WTC11 (cell line): ENCODE data around the gene S1PR3. TPM values are rescaled to one million over a fixed set of nuclear protein-coding genes. Genes with fewer than 3 reads are reported as not detected.

Source experiments
- ATAC-seq: fragments of 200-7000 bp; cut with Tn5 transposase; 2 replicates; pipeline ENCODE4 v1.10.0; 2021; ENCODE audit warnings: mild to moderate bottlenecking, moderate library complexity
- CTCF ChIA-PET: fragments of 300-600 bp; sonication (Branson Sonifier 250); formaldehyde crosslinking; loops from one replicate; lab custom pipeline; 2021; ENCODE audit warnings: antibody characterized with exemption; lab: Charles Lee
- POLR2A ChIA-PET: fragments of 350-600 bp; sonication (Branson Sonifier 250); formaldehyde crosslinking; loops from one replicate; lab custom pipeline; 2021; ENCODE audit warnings: antibody characterized with exemption; lab: Charles Lee
- DNase-seq: peaks from one replicate; pipeline ENCODE4 v3.0.0; 2021; ENCODE audit warnings: low spot score
- H3K27ac Mint-ChIP-seq: 2 replicates; pipeline ENCODE4 v1.8.0; 2021; ENCODE audit warnings: mixed read lengths
- H3K27me3 Mint-ChIP-seq: 2 replicates; pipeline ENCODE4 v1.8.0; 2021; ENCODE audit warnings: low read depth, mild to moderate bottlenecking, moderate library complexity, mixed read lengths
- H3K36me3 Mint-ChIP-seq: 2 replicates; pipeline ENCODE4 v1.8.0; 2021; ENCODE audit warnings: mixed read lengths
- H3K4me1 Mint-ChIP-seq: 2 replicates; pipeline ENCODE4 v1.8.0; 2022; ENCODE audit warnings: mixed read lengths
- H3K4me3 Mint-ChIP-seq: 2 replicates; pipeline ENCODE4 v1.8.0; 2021; ENCODE audit warnings: mild to moderate bottlenecking, moderate library complexity, mixed read lengths
- H3K9me3 Mint-ChIP-seq: 2 replicates; pipeline ENCODE4 v1.8.0; 2021; ENCODE audit warnings: mixed read lengths
- ARID4B ChIP-seq: sonication (generic); formaldehyde crosslinking; IDR thresholded peaks from 2 replicates; pipeline ENCODE4 v1.8.0; 2023; ENCODE audit warnings: missing genetic modification reagents, mild to moderate bottlenecking, borderline replicate concordance
- ATF3 ChIP-seq: sonication (generic); formaldehyde crosslinking; conservative IDR thresholded peaks from 2 replicates; pipeline ENCODE4 v1.8.1; 2022; ENCODE audit warnings: mild to moderate bottlenecking, missing genetic modification reagents
- CBFB ChIP-seq: sonication (generic); formaldehyde crosslinking; IDR thresholded peaks from 2 replicates; pipeline ENCODE4 v1.8.1; 2022; ENCODE audit warnings: mild to moderate bottlenecking, low read depth, missing genetic modification reagents
- E2F4 ChIP-seq: sonication (generic); formaldehyde crosslinking; IDR thresholded peaks from 2 replicates; pipeline ENCODE4 v1.8.1; 2022; ENCODE audit warnings: low read depth, mild to moderate bottlenecking, moderate library complexity, missing genetic modification reagents, borderline replicate concordance
- ELF4 ChIP-seq: sonication (generic); formaldehyde crosslinking; IDR thresholded peaks from 2 replicates; pipeline ENCODE4 v1.8.1; 2022; ENCODE audit warnings: low read depth, mild to moderate bottlenecking, moderate library complexity, missing genetic modification reagents
- FOXK1 ChIP-seq: sonication (generic); formaldehyde crosslinking; IDR thresholded peaks from 2 replicates; pipeline ENCODE4 v1.8.0; 2022; ENCODE audit warnings: mild to moderate bottlenecking, moderate library complexity, missing genetic modification reagents
- MLX ChIP-seq: sonication (generic); formaldehyde crosslinking; IDR thresholded peaks from 2 replicates; pipeline ENCODE4 v1.8.1; 2023; ENCODE audit warnings: mild to moderate bottlenecking, missing genetic modification reagents, moderate library complexity
- MYBL2 ChIP-seq: sonication (generic); formaldehyde crosslinking; IDR thresholded peaks from 2 replicates; pipeline ENCODE4 v1.8.1; 2023; ENCODE audit warnings: mild to moderate bottlenecking, moderate library complexity, missing genetic modification reagents
- PRRX2 ChIP-seq: fragments of 250-450 bp; sonication (Bioruptor Pico); IDR thresholded peaks from 2 replicates; pipeline ENCODE4 v1.8.0; 2021; ENCODE audit warnings: mild to moderate bottlenecking
- RELA ChIP-seq: sonication (generic); formaldehyde crosslinking; IDR thresholded peaks from 2 replicates; pipeline ENCODE4 v1.8.1; 2022; ENCODE audit warnings: missing genetic modification reagents, mild to moderate bottlenecking, borderline replicate concordance
- SOX15 ChIP-seq: fragments of 250-450 bp; sonication (Bioruptor Pico); IDR thresholded peaks from 2 replicates; pipeline ENCODE4 v1.9.0; 2021; ENCODE audit warnings: mild to moderate bottlenecking
- TEAD1 ChIP-seq: sonication (generic); formaldehyde crosslinking; IDR thresholded peaks from 2 replicates; pipeline ENCODE4 v1.8.0; 2022; ENCODE audit warnings: mild to moderate bottlenecking, missing genetic modification reagents
- ZBTB43 ChIP-seq: sonication (generic); formaldehyde crosslinking; IDR thresholded peaks from 2 replicates; pipeline ENCODE4 v1.8.1; 2023; ENCODE audit warnings: mild to moderate bottlenecking, missing genetic modification reagents
- ZNF532 ChIP-seq: fragments of 250-450 bp; sonication (Bioruptor Pico); IDR thresholded peaks from 2 replicates; pipeline ENCODE4 v1.9.0; 2021; ENCODE audit warnings: mild to moderate bottlenecking, borderline replicate concordance
- total RNA-seq: library from RNA; stranded (reverse); gene quantifications from 3 replicates; pipeline ENCODE4 v1.2.3, GENCODE V29; 2021

Gene S1PR3
- total RNA-seq, 1 experiment from 2014 or later: 7.1 TPM

GRCh38 chr9:89008744-89009545 lies 17.7 kb downstream of the S1PR3 start:
- Mint-ChIP-seq H3K4me1 (peaks cover 36% of the 10 kb centered on the region), H3K27ac (peak overlapping the region; percentile 6; the same call in 1 of the 2 replicates), H3K9me3 (no peaks in the 10 kb centered on the region), H3K4me3 (no peak overlapping the region), H3K27me3 (no peaks in the 10 kb centered on the region), H3K36me3 (no peaks in the 10 kb centered on the region)
- TF ChIP-seq PRRX2 (CRISPR knock-in tag) (no peak), ZBTB43 (CRISPR knock-in tag) (no peak), MYBL2 (CRISPR knock-in tag) (no peak)
- DNase-seq (no peak), ATAC-seq (peak; percentile 11; the same call in 1 of the 2 replicates)
- ChIA-PET POLR2A (no interaction called here), CTCF (interaction anchor here (0.8 to 1.9 kb wide), 5 partner anchors 8 to 270 kb away, joined by 3 to 11 read pairs (median 3); no protein-coding TSS in a partner anchor)

GRCh38 chr9:89009546-89009840 lies 18.2 kb downstream of the S1PR3 start:
- TF ChIP-seq FOXK1 (CRISPR knock-in tag) (no peak), E2F4 (CRISPR knock-in tag) (no peak)
- Mint-ChIP-seq H3K27ac (no peak overlapping the region), H3K9me3 (no peaks in the 10 kb centered on the region), H3K27me3 (no peaks in the 10 kb centered on the region), H3K4me1 (peaks cover 36% of the 10 kb centered on the region), H3K4me3 (no peak overlapping the region), H3K36me3 (no peaks in the 10 kb centered on the region)
- ATAC-seq: no peak
- CTCF ChIA-PET: interaction anchor here (1.3 to 1.9 kb wide), 2 partner anchors 8 to 227 kb away, joined by 3 to 8 read pairs; no protein-coding TSS in a partner anchor
- no peak for DNase-seq
- POLR2A ChIA-PET: no interaction called here

- H3K27ac Mint-ChIP-seq: no peak overlapping the region
- ChIA-PET CTCF (interaction anchor here (1.9 kb wide), 1 partner anchor 9 kb away, joined by 8 read pairs; no protein-coding TSS in a partner anchor), POLR2A (no interaction called here)
- no peaks in the 10 kb centered on the region for H3K27me3 Mint-ChIP-seq
- H3K36me3 Mint-ChIP-seq: no peaks in the 10 kb centered on the region
- H3K4me1 Mint-ChIP-seq: peaks cover 36% of the 10 kb centered on the region
- no peaks in the 10 kb centered on the region for H3K9me3 Mint-ChIP-seq
- DNase-seq: no peak
- no peak for TF ChIP-seq RELA
- no peak for TF ChIP-seq ELF4
- ATAC-seq: no peak
- H3K4me3 Mint-ChIP-seq: no peak overlapping the region
Measured at GRCh38 chr9:89010056-89010455, 18.8 kb downstream of the S1PR3 start.

GRCh38 chr9:89010526-89011111 lies 19.4 kb downstream of the S1PR3 start:
- ChIA-PET POLR2A (no interaction called here), CTCF (interaction anchor here (1.9 kb wide), 1 partner anchor 10 kb away, joined by 8 read pairs; no protein-coding TSS in a partner anchor)
- Mint-ChIP-seq H3K27ac (no peak overlapping the region), H3K4me3 (no peak overlapping the region), H3K36me3 (no peaks in the 10 kb centered on the region), H3K9me3 (no peaks in the 10 kb centered on the region), H3K4me1 (peaks cover 36% of the 10 kb centered on the region), H3K27me3 (no peaks in the 10 kb centered on the region)
- DNase-seq: no peak
- ATAC-seq: no peak
- TF ChIP-seq ATF3 (no peak), MLX (no peak), TEAD1 (no peak), CBFB (CRISPR knock-in tag) (no peak), ZNF532 (CRISPR knock-in tag) (no peak), ARID4B (CRISPR knock-in tag) (no peak), SOX15 (CRISPR knock-in tag) (no peak)
